Epidermal melanocyte (primary cell): Measurements from ENCODE around the gene RFX1.

Source experiments
- DNase-seq: peaks from one replicate; pipeline ENCODE4 v3.0.0; 2011; ENCODE audit warnings: low spot score; ENCODE audit not compliant: insufficient read length

Gene RFX1

GRCh38 chr19:13996928-13997630 is 9.0 kb downstream of the RFX1 start:
- no peak for DNase-seq

- peak; percentile 14 for DNase-seq
Measured at GRCh38 chr19:13995878-13996765, 10.0 kb downstream of the RFX1 start.

GRCh38 chr19:13995017-13995728 is 10.9 kb downstream of the RFX1 start:
- DNase-seq, result peak; percentile 46

- no peak for DNase-seq
Measured at GRCh38 chr19:13993590-13994300, 12.4 kb downstream of the RFX1 start.

- no peak for DNase-seq
Measured at GRCh38 chr19:13992025-13992424, 14.1 kb downstream of the RFX1 start.

- DNase-seq, result peak; percentile 6
Measured at GRCh38 chr19:13990085-13990484, 16.0 kb downstream of the RFX1 start.

- DNase-seq, result peak; percentile 14
Measured at GRCh38 chr19:13989487-13989886, 16.6 kb downstream of the RFX1 start.

GRCh38 chr19:13987101-13987890 is 18.8 kb downstream of the RFX1 start:
- DNase-seq, result peak; percentile 19

- peak; percentile 97 for DNase-seq
Measured at GRCh38 chr19:13986348-13986904, 19.7 kb downstream of the RFX1 start.

- DNase-seq, result peak; percentile 12
Measured at GRCh38 chr19:13985771-13986347, 20.3 kb downstream of the RFX1 start.

GRCh38 chr19:13984875-13985741 is 21.0 kb downstream of the RFX1 start:
- peak; percentile 4 for DNase-seq

GRCh38 chr19:13984186-13984585 is 21.9 kb downstream of the RFX1 start:
- peak; percentile 8 for DNase-seq

- no peak for DNase-seq
Measured at GRCh38 chr19:13983213-13983889, 22.8 kb downstream of the RFX1 start.

- DNase-seq, result no peak
Measured at GRCh38 chr19:13982773-13983172, 23.3 kb downstream of the RFX1 start.

- no peak for DNase-seq
Measured at GRCh38 chr19:13981988-13982501, 24.1 kb downstream of the RFX1 start.

GRCh38 chr19:13981467-13981866 is 24.7 kb downstream of the RFX1 start:
- DNase-seq, result no peak

- DNase-seq, result no peak
Measured at GRCh38 chr19:13981021-13981420, 25.1 kb downstream of the RFX1 start.

- no peak for DNase-seq
Measured at GRCh38 chr19:13980340-13980739, 25.8 kb downstream of the RFX1 start.
